A549 (cell line): ENCODE results near the gene CHCHD6.

Experiments used
- BCL3 ChIP-seq: fragments of >200 bp; sonication (Bioruptor Twin); formaldehyde crosslinking; IDR thresholded peaks from 3 replicates; pipeline ENCODE4 v1.6.1; 2016
- CTCF ChIP-seq: fragments of >200 bp; sonication (Bioruptor Twin); formaldehyde crosslinking; IDR thresholded peaks from 3 replicates; pipeline ENCODE4 v1.5.1; 2016
- EP300 ChIP-seq, 2 experiments: fragments of >200 bp; sonication (Bioruptor Twin); formaldehyde crosslinking; IDR thresholded peaks; 2 replicates in 1 of 2; 3 replicates in 1 of 2; pipeline ENCODE4 v1.6.1; 2016 to 2017
- MAFK ChIP-seq: fragments of 450-650 bp; IDR thresholded peaks from 2 replicates; pipeline ENCODE4 v1.6.1; 2014; ENCODE audit not compliant: partially characterized antibody
- POLR2A ChIP-seq: IDR thresholded peaks from 2 replicates; pipeline ENCODE4 v1.6.1; 2012; ENCODE audit warnings: mild to moderate bottlenecking, low read length
- TP53 ChIP-seq: fragments of 250-450 bp; sonication (Bioruptor Pico); IDR thresholded peaks from 2 replicates; pipeline ENCODE4 v1.5.0; 2021; ENCODE audit warnings: mild to moderate bottlenecking, moderate library complexity

GRCh38 chr3:126971891-126972351, 267.9 kb downstream of the CHCHD6 start:
- no peak for TF ChIP-seq POLR2A
- TF ChIP-seq BCL3, result no peak
- TF ChIP-seq TP53, result no peak
- TF ChIP-seq MAFK, result no peak
- no peak for TF ChIP-seq CTCF
- TF ChIP-seq EP300 (IDR thresholded peaks at IDR 0.05), result no peak
